KMS-11 (cell line): Measurements from ENCODE around the gene MAP2K5.

Source experiments
- H2AFZ ChIP-seq: fragments of 200-600 bp; sonication (generic); 2 replicates; pipeline ENCODE4 v1.6.1; 2016; ENCODE audit warnings: antibody characterized with exemption, mixed run types, low read depth
- H3K27ac ChIP-seq: fragments of 200-600 bp; sonication (generic); 2 replicates; pipeline ENCODE4 v1.6.1; 2016; ENCODE audit warnings: mild to moderate bottlenecking, mixed run types
- H3K27me3 ChIP-seq: fragments of 200-600 bp; sonication (generic); 2 replicates; pipeline ENCODE4 v1.6.1; 2017; ENCODE audit warnings: mild to moderate bottlenecking, low read depth, mixed run types, moderate library complexity; ENCODE audit not compliant: insufficient read depth
- H3K36me3 ChIP-seq: fragments of 200-600 bp; sonication (generic); 2 replicates; pipeline ENCODE4 v1.6.1; 2017; ENCODE audit warnings: mild to moderate bottlenecking, mixed run types; ENCODE audit not compliant: insufficient read depth
- H3K4me1 ChIP-seq: fragments of 200-600 bp; sonication (generic); 2 replicates; pipeline ENCODE4 v1.6.1; 2016; ENCODE audit warnings: mild to moderate bottlenecking, low read depth, mixed run types; ENCODE audit not compliant: poor library complexity, severe bottlenecking
- H3K4me2 ChIP-seq: fragments of 200-600 bp; sonication (generic); 2 replicates; pipeline ENCODE4 v1.7.0; 2016; ENCODE audit warnings: mild to moderate bottlenecking, mixed run types
- H3K4me3 ChIP-seq: fragments of 200-600 bp; sonication (generic); IDR thresholded peaks from 2 replicates; pipeline ENCODE4 v1.6.1; 2017; ENCODE audit warnings: low read depth, low read length, mixed read lengths; ENCODE audit not compliant: insufficient read depth
- H3K79me2 ChIP-seq: fragments of 200-600 bp; sonication (generic); 2 replicates; pipeline ENCODE4 v1.6.1; 2016; ENCODE audit warnings: low read depth, mixed run types; ENCODE audit not compliant: insufficient read depth
- H3K9ac ChIP-seq: fragments of 200-600 bp; sonication (generic); 2 replicates; pipeline ENCODE4 v1.6.1; 2016; ENCODE audit warnings: mild to moderate bottlenecking, mixed run types
- H4K20me1 ChIP-seq: fragments of 200-600 bp; sonication (generic); 2 replicates; pipeline ENCODE4 v1.6.1; 2016; ENCODE audit warnings: mild to moderate bottlenecking, mixed run types; ENCODE audit not compliant: insufficient read depth
- CTCF ChIP-seq: fragments of 200-600 bp; sonication (generic); conservative IDR thresholded peaks from 2 replicates; pipeline ENCODE4 v1.6.1; 2017; ENCODE audit warnings: low read depth, mild to moderate bottlenecking, antibody characterized with exemption, low read length, moderate library complexity, mixed read lengths

The MAP2K5 gene

GRCh38 chr15:67743558-67743957, 201.1 kb downstream of the MAP2K5 start:
- H3K27ac ChIP-seq: no peak overlapping the region
- no peak overlapping the region for H3K9ac ChIP-seq

GRCh38 chr15:67744331-67745072, 202.0 kb downstream of the MAP2K5 start:
- H4K20me1 ChIP-seq: no peaks in the 10 kb centered on the region
- H3K27me3 ChIP-seq: no peaks in the 10 kb centered on the region
- H3K27ac ChIP-seq: no peak overlapping the region
- no peak overlapping the region for H2AFZ ChIP-seq
- no peak overlapping the region for H3K4me2 ChIP-seq
- no peaks in the 10 kb centered on the region for H3K79me2 ChIP-seq
- no peak overlapping the region for H3K9ac ChIP-seq
- peaks cover 24% of the 10 kb centered on the region for H3K4me1 ChIP-seq
- no peaks in the 10 kb centered on the region for H3K36me3 ChIP-seq
- no peak for TF ChIP-seq CTCF
- H3K4me3 ChIP-seq: no peak overlapping the region

More at GRCh38 chr15:67743558-67743957, 201.1 kb downstream of the MAP2K5 start:
- Histone ChIP-seq H3K4me1 (peaks cover 24% of the 10 kb centered on the region), H4K20me1 (no peaks in the 10 kb centered on the region), H3K36me3 (no peaks in the 10 kb centered on the region), H3K4me2 (no peak overlapping the region), H2AFZ (no peak overlapping the region), H3K4me3 (no peak overlapping the region), H3K79me2 (no peaks in the 10 kb centered on the region), H3K27me3 (no peaks in the 10 kb centered on the region)
- no peak for TF ChIP-seq CTCF

- Histone ChIP-seq H3K27me3 (no peaks in the 10 kb centered on the region), H2AFZ (no peak overlapping the region), H3K9ac (no peak overlapping the region), H4K20me1 (no peaks in the 10 kb centered on the region), H3K4me2 (no peak overlapping the region), H3K4me3 (no peak overlapping the region), H3K27ac (no peak overlapping the region), H3K4me1 (peaks cover 23% of the 10 kb centered on the region), H3K79me2 (no peaks in the 10 kb centered on the region), H3K36me3 (no peaks in the 10 kb centered on the region)
- no peak for TF ChIP-seq CTCF
These were observed 202.8 kb downstream of the MAP2K5 start for GRCh38 chr15:67745073-67746006.

- Histone ChIP-seq H3K27me3 (no peaks in the 10 kb centered on the region), H3K36me3 (no peaks in the 10 kb centered on the region), H2AFZ (no peak overlapping the region), H4K20me1 (no peaks in the 10 kb centered on the region), H3K27ac (no peak overlapping the region), H3K79me2 (no peaks in the 10 kb centered on the region), H3K4me2 (no peak overlapping the region), H3K9ac (no peak overlapping the region), H3K4me3 (no peak overlapping the region), H3K4me1 (peaks cover 16% of the 10 kb centered on the region)
- no peak for TF ChIP-seq CTCF
These were observed 203.5 kb downstream of the MAP2K5 start for GRCh38 chr15:67746022-67746421.
